ENCODE results near the gene ERCC6L2. TPM values are rescaled to one million over a fixed set of nuclear protein-coding genes. Genes with fewer than 3 reads are reported as not detected.

ERCC6L2 gene
- polyA plus RNA-seq (2013, experiment 1 of 2; ENCODE audit: insufficient read length): 12.0 TPM
- polyA plus RNA-seq (2013, experiment 2 of 2; ENCODE audit: insufficient read length): 13.8 TPM

GRCh38 chr9:95875305-95876137 is at the start of gene ERCC6L2:
TSS of gene ERCC6L2 (plus strand) at chr9:95875691. CDS start at chr9:95876039, 348 bp downstream.
- DNase-seq: peak; percentile 99

DNA sequence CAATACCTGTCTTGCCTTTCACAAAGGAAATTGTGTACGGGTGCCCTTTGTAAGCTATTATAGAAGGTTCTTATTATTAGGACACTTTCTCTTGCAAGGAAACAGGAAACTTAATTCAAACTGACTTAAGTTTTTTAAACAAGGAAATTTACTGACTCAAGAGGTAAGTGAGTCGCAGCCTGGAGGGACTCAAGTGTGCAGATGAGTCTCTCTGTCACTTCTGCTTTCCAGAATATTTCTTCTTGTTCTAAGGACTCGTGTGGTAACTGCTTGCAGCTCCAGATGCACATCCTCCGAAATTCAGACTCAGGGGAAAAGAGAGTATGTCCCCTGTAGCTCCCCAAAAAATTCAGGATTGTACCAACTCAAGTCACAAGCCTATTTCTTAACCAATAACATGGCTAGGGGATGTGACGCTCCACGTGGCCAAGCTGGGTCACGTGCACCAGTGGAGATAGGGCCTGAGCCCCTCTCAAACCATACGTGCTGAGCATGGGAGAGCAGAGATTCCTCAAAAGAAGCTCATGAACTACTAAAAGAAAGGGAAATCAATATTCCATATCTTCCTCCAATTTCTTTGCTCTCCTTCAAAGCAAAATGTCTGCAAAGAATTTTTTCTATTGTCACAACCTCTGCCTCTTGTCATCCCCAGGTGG is 49.2 kb upstream of the ERCC6L2 start:
- DNase-seq: no peak

GRCh38 chr9:95830768-95831167 is 44.7 kb upstream of the ERCC6L2 start:
- no peak for DNase-seq

GRCh38 chr9:95831810-95832209 is 43.7 kb upstream of the ERCC6L2 start:
- DNase-seq: no peak

DNA sequence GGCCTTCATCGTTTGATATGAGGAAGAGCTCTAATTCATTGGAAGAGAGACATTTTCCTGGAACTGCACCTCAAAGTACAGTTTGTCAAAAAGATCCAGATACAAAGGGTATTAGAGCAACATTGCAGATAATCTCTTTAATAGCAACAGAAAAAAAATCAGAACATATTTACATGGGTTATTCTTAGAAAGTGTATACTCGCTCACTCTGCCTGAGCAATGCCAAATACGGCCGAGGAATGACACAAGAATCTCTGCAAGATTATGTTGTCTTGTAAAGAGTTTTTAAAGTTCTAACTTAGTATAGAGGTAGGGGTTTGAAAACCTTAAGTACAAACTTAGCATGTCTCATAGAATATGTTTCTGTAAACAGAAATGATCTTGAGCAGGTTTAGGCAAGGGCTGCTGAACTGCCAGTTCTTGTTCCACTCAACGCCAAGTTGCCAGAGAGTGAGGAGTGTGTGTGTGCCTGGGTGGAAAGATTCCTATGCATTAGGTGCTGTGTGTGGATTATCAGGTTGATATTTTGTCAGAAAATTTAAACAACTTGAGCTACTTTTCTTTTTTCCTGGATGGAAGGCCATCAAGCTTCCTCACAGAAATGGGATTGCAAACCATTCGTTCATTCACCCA is 41.8 kb upstream of the ERCC6L2 start:
- no peak for DNase-seq

GRCh38 chr9:95834281-95834907 is 41.1 kb upstream of the ERCC6L2 start:
- no peak for DNase-seq

DNA sequence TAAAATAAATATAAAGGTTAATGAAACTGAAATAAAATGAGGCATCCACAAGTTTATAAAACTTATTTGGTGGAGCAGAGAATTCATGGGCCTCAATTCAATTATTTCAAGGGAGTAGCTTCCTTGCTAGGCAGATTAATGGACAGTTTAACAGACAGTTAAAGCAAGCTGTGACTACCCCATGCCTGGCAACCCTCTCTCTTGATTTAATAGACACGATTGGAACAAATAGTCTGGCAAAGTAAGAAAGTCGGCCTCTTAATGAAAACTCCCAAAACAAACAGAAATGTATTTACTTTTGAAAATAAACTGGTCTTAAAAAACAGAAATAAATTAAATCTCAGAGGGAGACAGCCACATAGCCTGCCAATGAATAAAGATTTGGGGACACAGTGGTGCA is 40.1 kb upstream of the ERCC6L2 start:
- no peak for DNase-seq

GRCh38 chr9:95836072-95836471 is 39.4 kb upstream of the ERCC6L2 start:
- peak; percentile 33 for DNase-seq

DNA sequence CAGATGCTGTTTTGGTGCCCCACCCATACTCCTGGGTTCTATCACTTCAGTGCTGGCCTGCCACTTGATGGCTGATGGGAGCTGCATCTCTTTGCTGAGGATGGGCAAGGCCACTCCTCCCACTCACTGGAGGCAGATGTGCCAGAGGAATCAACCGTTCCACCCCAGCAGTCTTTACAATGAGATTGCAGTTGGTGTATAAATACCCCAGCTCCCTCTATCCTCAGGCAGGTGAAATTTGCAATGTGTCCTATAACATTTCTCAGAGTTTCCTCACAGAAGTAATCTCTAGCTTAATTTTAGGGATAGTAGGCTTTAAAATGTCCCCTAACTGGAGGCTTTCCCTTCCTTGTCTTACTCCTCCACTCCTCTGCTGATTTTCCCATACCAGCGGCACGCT is 36.5 kb upstream of the ERCC6L2 start:
- DNase-seq: no peak

GRCh38 chr9:95840074-95840473 is 35.4 kb upstream of the ERCC6L2 start:
- no peak for DNase-seq

GRCh38 chr9:95841377-95841776 is 34.1 kb upstream of the ERCC6L2 start:
- DNase-seq: no peak

DNA sequence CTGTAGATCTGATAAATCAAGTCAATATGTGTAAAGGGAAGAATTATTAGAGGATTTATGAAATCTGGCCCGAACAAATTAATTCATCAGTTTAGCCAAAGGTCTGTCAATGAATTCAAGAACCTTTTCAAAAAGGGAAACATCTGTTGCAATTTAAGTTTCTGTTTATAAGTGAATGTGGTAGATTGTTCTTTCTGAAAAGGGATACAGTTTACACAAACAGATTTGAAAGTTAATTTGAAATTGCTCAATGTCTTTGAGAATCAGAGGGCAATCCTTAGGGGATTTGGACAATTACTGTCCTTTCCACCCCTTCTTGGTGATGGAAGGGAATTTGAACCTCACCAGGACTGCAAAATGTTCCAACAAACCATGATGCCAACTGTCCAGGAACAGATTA is 29.7 kb upstream of the ERCC6L2 start:
- no peak for DNase-seq

- no peak for DNase-seq
These were observed 26.7 kb upstream of the ERCC6L2 start for GRCh38 chr9:95848764-95849163.

GRCh38 chr9:95852059-95853032 is 23.1 kb upstream of the ERCC6L2 start:
- DNase-seq: peak; percentile 77

DNA sequence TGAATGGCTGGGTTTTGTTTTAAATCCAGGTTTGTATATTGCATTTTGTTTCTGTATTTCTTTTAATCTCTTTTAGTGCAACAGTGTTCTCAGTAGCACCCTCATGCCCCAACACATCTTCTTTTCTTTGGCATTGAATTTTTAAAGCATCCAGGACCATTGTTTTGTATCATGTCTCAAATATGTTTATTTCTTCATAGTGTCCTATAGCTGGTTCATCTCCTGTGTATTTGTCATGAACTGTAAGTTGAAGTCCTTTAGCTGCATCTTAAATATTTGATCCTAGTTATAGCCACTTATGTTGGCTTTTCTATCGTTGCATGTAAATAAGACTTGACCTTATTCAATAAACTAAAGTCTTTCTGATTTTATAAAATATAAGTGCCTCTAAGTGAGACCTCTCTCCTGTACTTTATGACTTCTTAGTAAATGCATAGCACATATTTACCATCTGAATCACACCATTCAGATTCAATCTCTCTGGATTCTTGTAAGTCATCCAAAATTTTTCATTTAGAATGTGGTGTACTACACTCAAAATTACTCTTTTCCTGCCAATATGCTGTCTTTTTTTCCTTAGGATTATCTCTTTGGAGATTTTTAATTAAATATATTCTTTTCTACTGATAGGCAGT is 21.0 kb upstream of the ERCC6L2 start:
- peak; percentile 83 for DNase-seq

DNA sequence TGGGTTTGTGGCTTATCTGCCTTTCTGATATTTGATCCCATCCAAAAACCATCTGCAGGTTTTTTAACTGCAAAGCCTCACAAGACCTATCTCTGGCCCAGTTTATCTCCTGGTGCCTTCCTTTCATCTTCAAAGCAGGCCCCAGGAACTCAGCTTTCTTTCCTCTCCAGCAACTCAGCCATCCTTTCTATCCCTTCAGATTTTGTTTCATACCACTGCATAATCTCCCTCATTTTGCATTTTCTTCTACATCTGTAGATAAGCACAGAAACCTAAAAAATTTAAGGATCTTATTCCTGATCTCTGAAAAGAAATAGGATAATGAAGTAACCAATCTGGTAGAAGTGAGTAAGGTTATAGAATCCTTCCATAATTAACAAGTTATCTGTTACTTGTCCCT is 19.5 kb upstream of the ERCC6L2 start:
- DNase-seq: no peak

- peak; percentile 45 for DNase-seq
These were observed 18.4 kb upstream of the ERCC6L2 start for GRCh38 chr9:95857124-95857523.

DNA sequence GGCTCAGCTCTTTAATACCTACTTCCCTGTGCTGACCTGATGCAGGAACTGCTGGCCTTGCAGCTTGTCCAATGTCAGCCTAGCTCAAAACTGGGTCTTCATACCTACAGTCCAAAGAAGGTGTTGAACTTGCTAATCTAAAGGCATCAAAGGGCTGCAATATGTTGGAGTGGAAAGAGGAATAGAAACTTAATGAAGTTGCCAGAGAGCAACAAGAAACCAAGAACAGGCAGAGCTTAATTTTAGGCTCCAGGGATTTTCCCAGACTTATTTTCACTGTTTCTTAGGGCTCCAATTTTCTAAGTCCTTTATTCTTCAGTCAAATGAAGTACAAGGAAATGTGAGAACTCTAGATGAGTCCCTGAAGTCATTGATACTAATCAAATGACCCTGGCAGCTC is 17.6 kb upstream of the ERCC6L2 start:
- no peak for DNase-seq

DNA sequence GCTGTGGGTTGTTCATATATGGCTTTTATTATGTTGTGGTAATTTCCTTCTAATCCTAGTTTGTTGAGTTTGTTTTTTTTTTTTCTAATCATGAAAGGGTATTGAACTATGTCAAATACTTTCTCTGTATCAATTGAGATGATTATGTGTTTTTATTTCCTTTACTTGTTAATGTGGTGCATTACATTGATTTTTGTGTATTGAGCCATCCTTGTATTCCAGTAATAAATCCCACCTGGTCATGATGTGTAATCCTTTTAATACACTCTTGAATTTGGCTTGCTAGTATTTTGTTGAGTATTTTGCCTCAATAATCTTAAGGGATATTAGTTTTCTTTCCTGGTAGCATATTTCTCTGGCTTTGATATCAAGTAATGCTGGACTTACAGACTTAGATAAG is 13.1 kb upstream of the ERCC6L2 start:
- DNase-seq: no peak

GRCh38 chr9:95864852-95865580 is 10.5 kb upstream of the ERCC6L2 start:
- peak; percentile 12 for DNase-seq
